Left lung (tissue), 10 donors: ENCODE measurements around the gene SORBS1. TPM values are rescaled to one million over a fixed set of nuclear protein-coding genes. Genes with fewer than 3 reads are reported as not detected.

Experiments used
- ATAC-seq: fragments of 200-7000 bp; cut with Tn5 transposase; one replicate; pipeline ENCODE4 v1.9.1; 2020; ENCODE audit warnings: moderate library complexity
- DNase-seq, 4 donors: peaks; one replicate each; pipeline ENCODE4 v3.0.0-alpha.2; 2013 to 2020
- H3K27ac ChIP-seq, 2 donors: fragments of 200-600 bp; sonication (generic) in 1 of 2; one replicate each; pipeline versions ENCODE4 v1.5.0 to v1.8.0; 2020 to 2021
- H3K27me3 ChIP-seq, 2 donors: fragments of 200-600 bp; sonication (generic) in 1 of 2; one replicate each; pipeline versions ENCODE4 v1.5.0 to v1.8.0; 2020 to 2021
- H3K36me3 ChIP-seq, 2 donors: fragments of 200-600 bp; sonication (generic) in 1 of 2; one replicate each; pipeline versions ENCODE4 v1.5.0 to v1.8.0; 2020 to 2021
- H3K4me1 ChIP-seq, 2 donors: fragments of 200-600 bp; one replicate each; pipeline ENCODE4 v1.8.0; 2021
- H3K4me3 ChIP-seq, 2 donors: fragments of 200-600 bp; sonication (generic) in 1 of 2; one replicate each; pipeline versions ENCODE4 v1.5.0 to v1.8.0; 2020 to 2021; ENCODE audit warnings: mild to moderate bottlenecking in 1 of 2
- H3K9me3 ChIP-seq, 2 donors: fragments of 200-600 bp; sonication (generic) in 1 of 2; one replicate each; pipeline versions ENCODE4 v1.5.0 to v1.8.0; 2020 to 2021
- intact Hi-C, 2 donors: fragments of 100-400 bp; cut with DNase I; formaldehyde crosslinking; loops; one replicate each; pipeline versions ENCODE4 v1.11.2 to v1.14.2; 2022
- polyA plus RNA-seq, 6 donors: library from polyadenylated mRNA; unstranded; fragments of 120-200 nt; gene quantifications; one replicate each; pipeline ENCODE4 v1.2.1, GENCODE V29; 2013; ENCODE audit not compliant: insufficient read length in 6 of 6
- total RNA-seq, 2 donors: library from RNA; stranded (reverse); fragmentation: NEBNext Ultra II Directional; extraction: Animal tissue kit (Norgen Biotek cat#: 25700); gene quantifications; one replicate each; pipeline ENCODE4 v1.2.1, GENCODE V29; 2021
- TF ChIP-seq, protein P1 (sequence below), 2 donors: fragments of 200-600 bp; sonication (generic) in 1 of 2; IDR thresholded peaks; one replicate each; pipeline versions ENCODE4 v1.5.0 to v1.8.0; 2021; ENCODE audit warnings: antibody characterized with exemption in 2 of 2
- donor health status: DM: no; HTN: yes; CAD: no.
- donor health status: DM: no; HTN: no; CAD: no.

SORBS1 gene
- total and polyA plus RNA-seq, 8 donors = 23.3 to 52.7 (median 36.4) TPM

DNA sequence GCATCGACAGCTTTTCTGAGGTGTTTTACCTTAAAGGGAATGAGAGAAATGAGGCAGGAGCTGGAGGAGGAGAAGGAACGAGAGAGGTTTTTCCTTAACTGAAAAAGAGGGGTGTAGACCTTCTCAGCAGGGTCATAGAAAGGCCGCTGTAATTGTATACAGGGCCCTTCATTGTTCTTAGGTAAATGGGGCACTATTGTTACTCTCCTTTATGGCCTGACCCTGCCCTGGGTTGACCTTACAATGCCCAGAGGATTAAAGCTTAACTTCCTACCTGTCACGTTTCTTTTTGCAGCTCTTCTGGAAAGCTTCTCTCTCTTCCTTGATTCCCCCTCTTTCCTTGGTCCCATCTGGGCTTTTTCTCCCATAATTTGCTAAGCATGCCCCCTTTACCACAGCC is 256.7 kb downstream of the SORBS1 start:
- TF ChIP-seq, protein P1, sequence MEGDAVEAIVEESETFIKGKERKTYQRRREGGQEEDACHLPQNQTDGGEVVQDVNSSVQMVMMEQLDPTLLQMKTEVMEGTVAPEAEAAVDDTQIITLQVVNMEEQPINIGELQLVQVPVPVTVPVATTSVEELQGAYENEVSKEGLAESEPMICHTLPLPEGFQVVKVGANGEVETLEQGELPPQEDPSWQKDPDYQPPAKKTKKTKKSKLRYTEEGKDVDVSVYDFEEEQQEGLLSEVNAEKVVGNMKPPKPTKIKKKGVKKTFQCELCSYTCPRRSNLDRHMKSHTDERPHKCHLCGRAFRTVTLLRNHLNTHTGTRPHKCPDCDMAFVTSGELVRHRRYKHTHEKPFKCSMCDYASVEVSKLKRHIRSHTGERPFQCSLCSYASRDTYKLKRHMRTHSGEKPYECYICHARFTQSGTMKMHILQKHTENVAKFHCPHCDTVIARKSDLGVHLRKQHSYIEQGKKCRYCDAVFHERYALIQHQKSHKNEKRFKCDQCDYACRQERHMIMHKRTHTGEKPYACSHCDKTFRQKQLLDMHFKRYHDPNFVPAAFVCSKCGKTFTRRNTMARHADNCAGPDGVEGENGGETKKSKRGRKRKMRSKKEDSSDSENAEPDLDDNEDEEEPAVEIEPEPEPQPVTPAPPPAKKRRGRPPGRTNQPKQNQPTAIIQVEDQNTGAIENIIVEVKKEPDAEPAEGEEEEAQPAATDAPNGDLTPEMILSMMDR (IDR thresholded peaks at IDR 0.05) = no peak
- H3K27me3 ChIP-seq = no peaks in the 10 kb centered on the region
- no peak for ATAC-seq
- DNase-seq = no peak
- intact Hi-C loops = no loop called here
- H3K36me3 ChIP-seq = no peaks in the 10 kb centered on the region
- no peak overlapping the region for H3K4me3 ChIP-seq
- H3K9me3 ChIP-seq = no peaks in the 10 kb centered on the region
- peaks cover 0 to 14% of the 10 kb centered on the region in 2 donors for H3K4me1 ChIP-seq
- H3K27ac ChIP-seq = no peak overlapping the region

DNA sequence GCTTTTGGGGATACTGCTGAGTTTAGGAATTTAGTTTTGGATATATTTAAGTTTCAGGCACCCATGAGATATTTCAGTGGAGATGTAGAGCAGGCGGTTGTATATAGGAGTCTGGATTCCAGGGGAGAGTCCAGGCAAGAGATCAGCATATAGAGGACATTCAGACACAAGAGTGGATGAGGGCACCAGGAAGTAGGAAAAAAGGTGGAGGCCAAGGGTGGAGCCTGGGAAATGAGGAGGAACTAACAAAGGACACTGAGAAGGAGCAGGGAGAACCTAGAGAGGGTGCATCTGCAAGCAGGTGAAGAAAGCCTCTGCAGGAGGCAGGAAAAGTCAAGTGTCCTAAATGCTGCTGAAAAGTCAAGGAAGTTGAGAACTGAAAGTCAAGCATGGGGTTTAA is 257.2 kb downstream of the SORBS1 start:
- ATAC-seq (no peak), DNase-seq (no peak)
- intact Hi-C loops = no loop called here
- Histone ChIP-seq H3K27ac (no peak overlapping the region), H3K36me3 (no peaks in the 10 kb centered on the region), H3K27me3 (no peaks in the 10 kb centered on the region), H3K4me1 (peaks cover 0 to 8% of the 10 kb centered on the region in 2 donors), H3K4me3 (no peak overlapping the region), H3K9me3 (no peaks in the 10 kb centered on the region)
- TF ChIP-seq, protein P1 (IDR thresholded peaks at IDR 0.05) = no peak

DNA sequence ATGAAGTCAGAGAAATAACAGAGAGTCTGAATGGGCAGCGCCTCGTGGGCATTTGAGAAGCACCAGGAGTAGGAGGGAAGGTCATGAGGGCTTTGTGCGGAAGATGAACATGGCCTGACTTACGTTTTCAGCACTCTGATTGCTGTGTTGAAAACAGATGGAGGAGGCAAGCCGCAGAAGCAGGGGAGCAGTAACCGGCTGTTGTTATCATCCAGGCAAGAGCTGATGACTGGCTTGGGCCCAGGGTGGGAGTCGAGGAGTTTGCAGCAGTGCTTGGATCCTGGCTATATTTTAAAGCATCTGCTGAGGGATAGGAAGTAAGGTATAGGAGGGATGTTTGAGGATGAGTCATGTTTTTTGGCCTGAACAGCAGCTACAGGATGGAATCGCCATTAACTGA is 257.6 kb downstream of the SORBS1 start:
- Histone ChIP-seq H3K27me3 (no peaks in the 10 kb centered on the region), H3K4me3 (no peak overlapping the region), H3K9me3 (no peaks in the 10 kb centered on the region), H3K27ac (no peak overlapping the region), H3K36me3 (no peaks in the 10 kb centered on the region), H3K4me1 (peaks cover 0 to 4% of the 10 kb centered on the region in 2 donors)
- ATAC-seq = no peak
- DNase-seq = no peak
- intact Hi-C loops = no loop called here
- TF ChIP-seq, protein P1 (IDR thresholded peaks at IDR 0.05) = no peak

DNA sequence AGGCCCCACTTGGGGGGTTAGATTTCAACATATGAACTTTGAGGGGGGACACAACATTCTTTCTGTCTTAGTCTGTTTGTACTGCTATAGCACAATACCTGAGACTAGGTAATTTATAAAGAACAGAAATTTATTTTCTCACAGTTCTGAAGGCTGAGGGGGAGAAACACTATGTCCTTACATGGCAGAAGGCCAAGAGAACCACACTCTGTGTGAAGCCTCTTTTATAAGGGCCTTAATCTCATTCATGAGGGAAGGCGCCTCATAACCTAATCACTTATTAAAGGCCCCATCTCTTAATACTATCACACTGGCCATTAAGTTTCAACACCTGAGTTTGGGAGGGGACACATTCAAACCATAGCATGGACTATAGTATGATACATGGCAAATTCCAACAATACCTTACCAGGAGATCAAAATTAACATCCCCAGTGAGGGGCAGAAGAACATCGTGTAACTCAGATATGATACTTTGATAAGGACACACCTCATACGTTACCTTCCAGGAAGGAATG is 261.1 kb downstream of the SORBS1 start:
- no peak for ATAC-seq
- DNase-seq = no peak
- H3K9me3 ChIP-seq = no peaks in the 10 kb centered on the region
- H3K4me3 ChIP-seq = no peak overlapping the region
- H3K4me1 ChIP-seq = peaks cover 7 to 8% of the 10 kb centered on the region in 2 donors
- H3K27me3 ChIP-seq = peaks cover 0 to 5% of the 10 kb centered on the region in 2 donors
- H3K36me3 ChIP-seq = no peaks in the 10 kb centered on the region
- H3K27ac ChIP-seq = no peak overlapping the region
- intact Hi-C loops = no loop called here
- TF ChIP-seq, protein P1 (IDR thresholded peaks at IDR 0.05) = no peak

DNA sequence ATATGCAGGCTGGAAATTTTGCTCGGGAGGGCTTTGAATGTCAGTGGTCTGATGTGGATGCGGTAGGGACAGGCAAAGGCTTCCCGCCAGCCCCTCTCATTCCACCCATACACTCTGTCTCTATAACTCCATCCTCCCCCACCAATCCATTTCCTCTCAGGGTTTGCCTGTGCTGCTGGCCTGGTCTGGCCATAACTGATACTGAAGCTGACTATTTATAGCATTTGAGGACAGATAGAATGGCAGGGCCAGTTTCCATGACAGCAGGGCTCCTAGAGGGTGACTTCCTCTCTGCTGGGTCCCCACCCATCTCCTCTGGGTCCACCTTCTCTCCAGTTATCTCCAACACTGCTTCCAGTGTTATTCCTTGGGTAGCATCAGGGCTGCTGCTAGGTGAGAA is 263.8 kb downstream of the SORBS1 start:
- Histone ChIP-seq H3K36me3 (no peaks in the 10 kb centered on the region), H3K27ac (no peak overlapping the region), H3K4me1 (peaks cover 11 to 14% of the 10 kb centered on the region in 2 donors), H3K4me3 (no peak overlapping the region), H3K27me3 (peaks cover 0 to 7% of the 10 kb centered on the region in 2 donors), H3K9me3 (no peaks in the 10 kb centered on the region)
- intact Hi-C loops = no loop called here
- DNase-seq (no peak), ATAC-seq (no peak)
- TF ChIP-seq, protein P1 (IDR thresholded peaks at IDR 0.05) = no peak
